IMR-90 (cell line): ENCODE data around the gene RFX2.
"Not testable (repeated sequence)": the region's sequence is repeated elsewhere in the genome, so short reads cannot be mapped to it uniquely, and the experiment has no call there.

ENCODE experiments used
- BHLHE40 ChIP-seq: fragments of 150-350 bp; IDR thresholded peaks from 2 replicates; pipeline ENCODE4 v1.6.1; 2016; ENCODE audit warnings: mild to moderate bottlenecking, low read depth, low read length
- CEBPB ChIP-seq: IDR thresholded peaks from 2 replicates; pipeline ENCODE4 v1.6.1; 2012; ENCODE audit warnings: low read depth, low read length, improper control_type of control experiment
- CHD1 ChIP-seq: IDR thresholded peaks from 2 replicates; pipeline ENCODE4 v1.6.1; 2012; ENCODE audit warnings: low read depth, low read length, improper control_type of control experiment
- FOS ChIP-seq: fragments of 150-350 bp; IDR thresholded peaks from 2 replicates; pipeline ENCODE4 v1.6.1; 2016; ENCODE audit warnings: low read depth, low read length
- MAFK ChIP-seq: IDR thresholded peaks from 2 replicates; pipeline ENCODE4 v1.6.1; 2012; ENCODE audit warnings: low read depth, low read length, improper control_type of control experiment
- MAZ ChIP-seq: IDR thresholded peaks from 2 replicates; pipeline ENCODE4 v1.6.1; 2012; ENCODE audit warnings: low read depth, mild to moderate bottlenecking, low read length, improper control_type of control experiment, moderate library complexity, borderline replicate concordance
- MXI1 ChIP-seq: IDR thresholded peaks from 2 replicates; pipeline ENCODE4 v1.6.1; 2012; ENCODE audit warnings: low read depth, mild to moderate bottlenecking, low read length, moderate library complexity, borderline replicate concordance
- POLR2A ChIP-seq: IDR thresholded peaks from 2 replicates; pipeline ENCODE4 v1.6.1; 2012; ENCODE audit warnings: mild to moderate bottlenecking, low read depth, low read length
- RAD21 ChIP-seq: IDR thresholded peaks from 2 replicates; pipeline ENCODE4 v1.6.1; 2012; ENCODE audit warnings: low read length, improper control_type of control experiment
- RCOR1 ChIP-seq: IDR thresholded peaks from 2 replicates; pipeline ENCODE4 v1.6.1; 2012; ENCODE audit warnings: mild to moderate bottlenecking, low read length, improper control_type of control experiment; ENCODE audit not compliant: insufficient replicate concordance
- SMC3 ChIP-seq: fragments of 150-350 bp; IDR thresholded peaks from 2 replicates; pipeline ENCODE4 v1.6.1; 2016; ENCODE audit warnings: low read depth, mild to moderate bottlenecking, antibody characterized with exemption, low read length, moderate library complexity
- TF ChIP-seq, protein P1 (sequence below): conservative IDR thresholded peaks from 2 replicates; pipeline ENCODE4 v1.5.1; 2012; ENCODE audit warnings: mild to moderate bottlenecking, low read depth, low read length, improper control_type of control experiment
- TF ChIP-seq, protein P2 (sequence below): fragments of 150-350 bp; IDR thresholded peaks from 2 replicates; pipeline ENCODE4 v1.6.1; 2016; ENCODE audit warnings: low read depth, mild to moderate bottlenecking, low read length, moderate library complexity, borderline replicate concordance
- TF ChIP-seq, protein P3 (sequence below): fragments of 150-350 bp; IDR thresholded peaks from 2 replicates; pipeline ENCODE4 v1.6.1; 2017; ENCODE audit warnings: mild to moderate bottlenecking, antibody characterized with exemption, low read length, low read depth

DNA sequence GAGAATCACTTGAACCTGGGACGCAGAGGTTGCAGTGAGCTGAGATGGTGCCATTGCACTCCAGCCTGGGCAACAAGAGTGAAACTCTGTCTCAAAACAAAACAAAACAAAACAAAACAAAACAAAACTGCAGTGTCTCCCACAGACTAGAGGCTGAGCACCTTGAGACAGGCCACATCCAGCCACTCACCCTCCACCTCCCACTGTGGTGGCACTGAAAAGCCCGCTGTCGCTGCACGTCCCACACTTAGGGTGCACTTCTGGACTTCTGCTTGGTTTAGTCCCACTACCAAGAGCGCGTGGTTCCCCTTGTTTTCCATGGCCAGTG is 148.7 kb downstream of the RFX2 start:
- TF ChIP-seq, protein P1, sequence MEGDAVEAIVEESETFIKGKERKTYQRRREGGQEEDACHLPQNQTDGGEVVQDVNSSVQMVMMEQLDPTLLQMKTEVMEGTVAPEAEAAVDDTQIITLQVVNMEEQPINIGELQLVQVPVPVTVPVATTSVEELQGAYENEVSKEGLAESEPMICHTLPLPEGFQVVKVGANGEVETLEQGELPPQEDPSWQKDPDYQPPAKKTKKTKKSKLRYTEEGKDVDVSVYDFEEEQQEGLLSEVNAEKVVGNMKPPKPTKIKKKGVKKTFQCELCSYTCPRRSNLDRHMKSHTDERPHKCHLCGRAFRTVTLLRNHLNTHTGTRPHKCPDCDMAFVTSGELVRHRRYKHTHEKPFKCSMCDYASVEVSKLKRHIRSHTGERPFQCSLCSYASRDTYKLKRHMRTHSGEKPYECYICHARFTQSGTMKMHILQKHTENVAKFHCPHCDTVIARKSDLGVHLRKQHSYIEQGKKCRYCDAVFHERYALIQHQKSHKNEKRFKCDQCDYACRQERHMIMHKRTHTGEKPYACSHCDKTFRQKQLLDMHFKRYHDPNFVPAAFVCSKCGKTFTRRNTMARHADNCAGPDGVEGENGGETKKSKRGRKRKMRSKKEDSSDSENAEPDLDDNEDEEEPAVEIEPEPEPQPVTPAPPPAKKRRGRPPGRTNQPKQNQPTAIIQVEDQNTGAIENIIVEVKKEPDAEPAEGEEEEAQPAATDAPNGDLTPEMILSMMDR = not testable (repeated sequence)
- not testable (repeated sequence) for TF ChIP-seq POLR2A, MAZ, SMC3, MXI1, FOS, RCOR1, CHD1, RAD21, MAFK, BHLHE40, CEBPB
- TF ChIP-seq, protein P2, sequence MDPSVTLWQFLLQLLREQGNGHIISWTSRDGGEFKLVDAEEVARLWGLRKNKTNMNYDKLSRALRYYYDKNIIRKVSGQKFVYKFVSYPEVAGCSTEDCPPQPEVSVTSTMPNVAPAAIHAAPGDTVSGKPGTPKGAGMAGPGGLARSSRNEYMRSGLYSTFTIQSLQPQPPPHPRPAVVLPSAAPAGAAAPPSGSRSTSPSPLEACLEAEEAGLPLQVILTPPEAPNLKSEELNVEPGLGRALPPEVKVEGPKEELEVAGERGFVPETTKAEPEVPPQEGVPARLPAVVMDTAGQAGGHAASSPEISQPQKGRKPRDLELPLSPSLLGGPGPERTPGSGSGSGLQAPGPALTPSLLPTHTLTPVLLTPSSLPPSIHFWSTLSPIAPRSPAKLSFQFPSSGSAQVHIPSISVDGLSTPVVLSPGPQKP = not testable (repeated sequence)
- TF ChIP-seq, protein P3, sequence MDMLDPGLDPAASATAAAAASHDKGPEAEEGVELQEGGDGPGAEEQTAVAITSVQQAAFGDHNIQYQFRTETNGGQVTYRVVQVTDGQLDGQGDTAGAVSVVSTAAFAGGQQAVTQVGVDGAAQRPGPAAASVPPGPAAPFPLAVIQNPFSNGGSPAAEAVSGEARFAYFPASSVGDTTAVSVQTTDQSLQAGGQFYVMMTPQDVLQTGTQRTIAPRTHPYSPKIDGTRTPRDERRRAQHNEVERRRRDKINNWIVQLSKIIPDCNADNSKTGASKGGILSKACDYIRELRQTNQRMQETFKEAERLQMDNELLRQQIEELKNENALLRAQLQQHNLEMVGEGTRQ = not testable (repeated sequence)
